OCI-LY1 (cell line): Measurements from ENCODE around the gene RGPD8.

Experiments used
- H2AFZ ChIP-seq: fragments of 200-600 bp; sonication (generic), shearing (Covaris generic); 2 replicates; pipeline ENCODE4 v1.6.0; 2014; ENCODE audit warnings: antibody characterized with exemption, mild to moderate bottlenecking, low read length
- H3F3A ChIP-seq: fragments of 200-600 bp; sonication (generic), shearing (Covaris generic); 2 replicates; pipeline ENCODE4 v1.6.0; 2014; ENCODE audit warnings: mild to moderate bottlenecking, antibody characterized with exemption, low read length, moderate library complexity; ENCODE audit not compliant: insufficient read depth
- H3K27ac ChIP-seq: fragments of 200-600 bp; sonication (generic); 2 replicates; pipeline ENCODE4 v1.5.1; 2014; ENCODE audit warnings: low read length, mixed run types, mild to moderate bottlenecking, low read depth; ENCODE audit not compliant: poor library complexity, severe bottlenecking
- H3K27me3 ChIP-seq: fragments of 200-600 bp; sonication (generic); 2 replicates; pipeline ENCODE4 v1.6.0; 2014; ENCODE audit warnings: antibody characterized with exemption, mild to moderate bottlenecking, low read length, moderate library complexity; ENCODE audit not compliant: insufficient read depth
- H3K36me3 ChIP-seq: fragments of 200-600 bp; sonication (generic); 2 replicates; pipeline ENCODE4 v1.6.1; 2014; ENCODE audit warnings: mild to moderate bottlenecking, antibody characterized with exemption, low read length, moderate library complexity, mixed read lengths; ENCODE audit not compliant: insufficient read depth
- H3K4me1 ChIP-seq: fragments of 200-600 bp; sonication (generic); 2 replicates; pipeline ENCODE4 v1.5.1; 2014; ENCODE audit warnings: mild to moderate bottlenecking, low read length, moderate library complexity; ENCODE audit not compliant: insufficient read depth, severe bottlenecking
- H3K4me2 ChIP-seq: fragments of 200-600 bp; sonication (generic), shearing (Covaris generic); 2 replicates; pipeline ENCODE4 v1.6.1; 2014; ENCODE audit warnings: low read length
- H3K4me3 ChIP-seq: fragments of 200-600 bp; sonication (generic); 2 replicates; pipeline ENCODE4 v1.5.1; 2014; ENCODE audit warnings: low read length, low read depth, mild to moderate bottlenecking, mixed read lengths; ENCODE audit not compliant: poor library complexity, severe bottlenecking
- H3K79me2 ChIP-seq: fragments of 200-600 bp; shearing (Covaris generic); 2 replicates; pipeline ENCODE4 v1.6.1; 2016; ENCODE audit warnings: mixed run types, low read length, mixed read lengths; ENCODE audit not compliant: insufficient read depth
- H3K9ac ChIP-seq: fragments of 200-600 bp; sonication (generic), shearing (Covaris generic); 2 replicates; pipeline ENCODE4 v1.6.1; 2014; ENCODE audit warnings: mild to moderate bottlenecking, low read length, mixed read lengths
- H3K9me2 ChIP-seq: fragments of 200-600 bp; sonication (generic), shearing (Covaris generic); 2 replicates; pipeline ENCODE4 v1.6.1; 2014; ENCODE audit warnings: low read depth, mild to moderate bottlenecking, low read length, mixed read lengths
- H3K9me3 ChIP-seq: fragments of 200-600 bp; shearing (Covaris generic); 2 replicates; pipeline ENCODE4 v1.6.1; 2014; ENCODE audit warnings: low read length, mixed read lengths
- H4K20me1 ChIP-seq: fragments of 200-600 bp; sonication (generic), shearing (Covaris generic); 2 replicates; pipeline ENCODE4 v1.6.0; 2016; ENCODE audit warnings: mild to moderate bottlenecking, low read length; ENCODE audit not compliant: insufficient read depth
- CTCF ChIP-seq: fragments of 200-600 bp; sonication (generic), shearing (Covaris generic); IDR thresholded peaks from 2 replicates; pipeline ENCODE4 v1.5.1; 2017; ENCODE audit warnings: mild to moderate bottlenecking, antibody characterized with exemption, low read length, moderate library complexity, mixed read lengths
- EZH2 ChIP-seq: fragments of 200-600 bp; sonication (generic), shearing (Covaris generic); IDR thresholded peaks from 2 replicates; pipeline ENCODE4 v1.8.0; 2017; ENCODE audit warnings: borderline replicate concordance, mixed run types, mild to moderate bottlenecking, antibody characterized with exemption, low read length, moderate library complexity, mixed read lengths

RGPD8 gene

GRCh38 chr2:112340475-112341267 is 92.8 kb downstream of the RGPD8 start:
- H3K36me3 ChIP-seq: no peaks in the 10 kb centered on the region
- TF ChIP-seq EZH2 (no peak), CTCF (no peak)
- H3F3A ChIP-seq: no peaks in the 10 kb centered on the region
- no peak overlapping the region for H3K4me3 ChIP-seq
- H3K9ac ChIP-seq: no peak overlapping the region
- no peaks in the 10 kb centered on the region for H3K79me2 ChIP-seq
- peaks cover 5% of the 10 kb centered on the region for H3K4me1 ChIP-seq
- H2AFZ ChIP-seq: no peak overlapping the region
- no peak overlapping the region for H3K4me2 ChIP-seq
- no peaks in the 10 kb centered on the region for H3K9me3 ChIP-seq
- H3K27me3 ChIP-seq: no peaks in the 10 kb centered on the region
- no peaks in the 10 kb centered on the region for H4K20me1 ChIP-seq
- H3K9me2 ChIP-seq: no peaks in the 10 kb centered on the region
- no peak overlapping the region for H3K27ac ChIP-seq

- H3K9ac ChIP-seq: no peak overlapping the region
- peaks cover 5% of the 10 kb centered on the region for H3K4me1 ChIP-seq
- H3K9me2 ChIP-seq: no peaks in the 10 kb centered on the region
- no peaks in the 10 kb centered on the region for H3K36me3 ChIP-seq
- no peak overlapping the region for H2AFZ ChIP-seq
- H3K79me2 ChIP-seq: no peaks in the 10 kb centered on the region
- H4K20me1 ChIP-seq: no peaks in the 10 kb centered on the region
- H3K27ac ChIP-seq: no peak overlapping the region
- H3K4me3 ChIP-seq: no peak overlapping the region
- H3F3A ChIP-seq: no peaks in the 10 kb centered on the region
- H3K27me3 ChIP-seq: no peaks in the 10 kb centered on the region
- H3K4me2 ChIP-seq: no peak overlapping the region
- no peak for TF ChIP-seq EZH2
- no peak for TF ChIP-seq CTCF
- no peaks in the 10 kb centered on the region for H3K9me3 ChIP-seq
These were observed 93.5 kb downstream of the RGPD8 start for GRCh38 chr2:112339986-112340385.

GRCh38 chr2:112335600-112335999 is 97.8 kb downstream of the RGPD8 start:
- Histone ChIP-seq H3K9me2 (no peaks in the 10 kb centered on the region), H3K79me2 (no peaks in the 10 kb centered on the region), H3K36me3 (no peaks in the 10 kb centered on the region; the same call in 1 of the 2 replicates), H3K27ac (no peak overlapping the region), H2AFZ (no peak overlapping the region), H4K20me1 (no peaks in the 10 kb centered on the region), H3K27me3 (no peaks in the 10 kb centered on the region), H3K4me1 (no peaks in the 10 kb centered on the region), H3K4me3 (no peak overlapping the region), H3K4me2 (no peak overlapping the region), H3K9ac (no peak overlapping the region), H3F3A (no peaks in the 10 kb centered on the region), H3K9me3 (no peaks in the 10 kb centered on the region)
- TF ChIP-seq EZH2 (no peak), CTCF (no peak)
